Embryonic facial prominence (tissue), 1 donor: ENCODE measurements around the gene KHNYN.
"Not testable (repeated sequence)": the region's sequence is repeated elsewhere in the genome, so short reads cannot be mapped to it uniquely, and the experiment has no call there.

ENCODE experiments used
- DNase-seq: peaks from one replicate; pipeline ENCODE4 v3.0.0-alpha.2; 2016; ENCODE audit errors: extremely low spot score

KHNYN gene

GRCh38 chr14:24437736-24438067 is 7.9 kb downstream of the KHNYN start:
- no peak for DNase-seq

GRCh38 chr14:24438223-24439097 is 8.7 kb downstream of the KHNYN start:
- DNase-seq = no peak

- no peak for DNase-seq
These were observed 9.5 kb downstream of the KHNYN start for GRCh38 chr14:24439257-24439656.

GRCh38 chr14:24439830-24440605 is 10.3 kb downstream of the KHNYN start:
- DNase-seq = no peak

GRCh38 chr14:24440606-24441399 is 11.0 kb downstream of the KHNYN start:
- DNase-seq = no peak

- DNase-seq = no peak
These were observed 11.7 kb downstream of the KHNYN start for GRCh38 chr14:24441485-24441884.

- DNase-seq = peak; percentile 45
These were observed 12.1 kb downstream of the KHNYN start for GRCh38 chr14:24441904-24442239.

- peak; percentile 98 for DNase-seq
These were observed 12.7 kb downstream of the KHNYN start, which contains the start of gene SDR39U1 for GRCh38 chr14:24442240-24443052. Gene SDR39U1, minus strand, starts transcription at chr14:24442776. Its CDS starts 7 bp downstream, at chr14:24442769.

GRCh38 chr14:24443053-24443665 is 13.4 kb downstream of the KHNYN start:
- no peak for DNase-seq

- not testable (repeated sequence) for DNase-seq
These were observed 21.1 kb downstream of the KHNYN start for GRCh38 chr14:24450828-24451227.

- DNase-seq = no peak
These were observed 27.2 kb downstream of the KHNYN start for GRCh38 chr14:24456980-24457379.

- no peak for DNase-seq
These were observed 29.0 kb downstream of the KHNYN start for GRCh38 chr14:24458736-24459135.

- no peak for DNase-seq
These were observed 29.6 kb downstream of the KHNYN start for GRCh38 chr14:24459331-24459730.

- DNase-seq = no peak
These were observed 31.6 kb downstream of the KHNYN start for GRCh38 chr14:24461336-24461735.

GRCh38 chr14:24463017-24463883 is 33.5 kb downstream of the KHNYN start:
- no peak for DNase-seq

GRCh38 chr14:24463884-24464785 is 34.4 kb downstream of the KHNYN start:
- no peak for DNase-seq

GRCh38 chr14:24465368-24465767 is 35.6 kb downstream of the KHNYN start:
- DNase-seq = no peak

- DNase-seq = no peak
These were observed 36.1 kb downstream of the KHNYN start for GRCh38 chr14:24465805-24466204.

- DNase-seq = not testable (repeated sequence)
These were observed 40.7 kb downstream of the KHNYN start for GRCh38 chr14:24470450-24470849.
